Transverse colon (tissue), 4 donors: ENCODE data around the gene TANK. TPM values are rescaled to one million over a fixed set of nuclear protein-coding genes. Genes with fewer than 3 reads are reported as not detected.

Source experiments
- DNase-seq: peaks from one replicate; pipeline ENCODE4 v3.0.0-alpha.2; 2019
- H3K27ac ChIP-seq, 4 donors: fragments of 200-600 bp; sonication (generic); 2 replicates each; pipeline ENCODE4 v1.5.1; 2016 to 2018; ENCODE audit warnings: inconsistent platforms in 4 of 4
- H3K27me3 ChIP-seq: fragments of 200-600 bp; sonication (generic); 2 replicates; pipeline ENCODE4 v1.5.1; 2017; ENCODE audit warnings: inconsistent platforms
- H3K36me3 ChIP-seq, 4 donors: fragments of 200-600 bp; sonication (generic); 2 replicates each; pipeline ENCODE4 v1.5.1; 2017 to 2019; ENCODE audit warnings: inconsistent platforms in 4 of 4
- H3K4me1 ChIP-seq, 4 donors: fragments of 200-600 bp; sonication (generic); 2 replicates each; pipeline ENCODE4 v1.5.1; 2017 to 2020; ENCODE audit warnings: inconsistent platforms in 4 of 4
- H3K4me3 ChIP-seq, 4 donors: fragments of 200-600 bp; sonication (generic); 1 replicate in 1 of 4; 2 replicates in 3 of 4; pipeline versions ENCODE4 v1.5.1 to v1.6.1; 2017 to 2019; ENCODE audit warnings: inconsistent platforms in 4 of 4
- H3K9me3 ChIP-seq, 2 donors: fragments of 200-600 bp; sonication (generic); 2 replicates each; pipeline ENCODE4 v1.5.1; 2017 to 2019; ENCODE audit warnings: inconsistent platforms in 2 of 2
- EP300 ChIP-seq: sonication (generic); formaldehyde crosslinking; IDR thresholded peaks from one replicate; pipeline ENCODE4 v1.6.1; 2017; ENCODE audit warnings: antibody characterized with exemption, low read depth
- POLR2A ChIP-seq: fragments of 450-650 bp; IDR thresholded peaks from one replicate; pipeline ENCODE4 v1.6.1; 2016; ENCODE audit warnings: antibody characterized with exemption, mild to moderate bottlenecking, moderate library complexity
- POLR2AphosphoS5 ChIP-seq, 3 donors: sonication (generic); formaldehyde crosslinking; IDR thresholded peaks; one replicate each; pipeline ENCODE4 v1.6.1; 2016; ENCODE audit warnings: antibody characterized with exemption in 3 of 3
- WGBS, 2 donors: methylation state at CpG; one replicate each; pipeline ENCODE4 v1.1.5; 2018; ENCODE audit warnings: low coverage in 1 of 2; 5-methylcytosine and 5-hydroxymethylcytosine counted together
- in situ Hi-C, 4 donors: fragments of 200-750 bp; cut with MboI; loops; one replicate each; pipeline versions ENCODE4 v1.15.0 to v1.15.1; 2017; ENCODE audit warnings: low sequenced_read_pairs in 3 of 4, low pct_ligation_motif_present in 1 of 4, low pct_unique_long_range_greater_than_20kb in 1 of 4
- intact Hi-C: fragments of 100-400 bp; cut with DNase I; formaldehyde crosslinking; loops from one replicate; pipeline ENCODE4 v1.15.1; 2023; ENCODE audit warnings: low total_unique reads
- total RNA-seq, 4 donors: library from RNA; depleted of rRNA; stranded (reverse); fragments of >200 nt; gene quantifications; one replicate each; pipeline ENCODE4 v1.1.0, GENCODE V29; 2016
- TF ChIP-seq, protein P1 (sequence below), 5 experiments: fragments of 200-600 bp in 3 of 5; fragments of 450-650 bp in 2 of 5; sonication (generic) in 3 of 5; IDR thresholded peaks; 1 replicate in 2 of 5; 2 replicates in 3 of 5; pipeline ENCODE4 v1.5.1; 2016 to 2017; ENCODE audit warnings: antibody characterized with exemption in 5 of 5, inconsistent platforms in 3 of 5, mild to moderate bottlenecking in 2 of 5, moderate library complexity in 1 of 5

The TANK gene
- total RNA-seq, 4 donors from 2014 or later = 35.0 to 107 (median 58.0) TPM

DNA sequence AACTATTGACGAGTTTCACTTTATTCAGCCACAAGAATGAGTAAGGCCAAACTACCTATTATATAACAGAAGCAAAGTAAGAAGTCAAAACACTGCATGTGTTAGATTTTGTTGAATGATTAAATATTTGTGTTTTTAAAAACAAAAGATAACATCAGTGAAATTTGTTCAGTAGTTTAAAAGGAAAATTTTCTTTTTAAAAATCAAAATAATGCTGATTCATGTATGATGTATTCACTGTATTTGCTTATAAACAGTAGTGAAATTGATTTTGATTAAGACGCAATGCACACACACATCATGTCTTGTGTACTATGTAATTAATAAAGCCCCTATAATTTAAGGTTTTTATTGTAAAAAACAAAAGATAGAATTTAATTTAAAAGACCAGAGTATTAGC is 74.4 kb downstream of the TANK start:
- no peak for DNase-seq
- 83 to 85% methylated on average over 2 of the region's 2 CpGs for WGBS, 2 donors
- Histone ChIP-seq H3K4me1 (peaks cover 3 to 18% (median 8%) of the 10 kb centered on the region in 4 donors), H3K9me3 (no peaks in the 10 kb centered on the region), H3K36me3 (peaks cover 0 to 20% (median 3%) of the 10 kb centered on the region in 4 donors), H3K27ac (no peak overlapping the region), H3K27me3 (no peaks in the 10 kb centered on the region), H3K4me3 (no peak overlapping the region)
- TF ChIP-seq EP300 (no peak), POLR2A (no peak), POLR2AphosphoS5 (IDR thresholded peaks at IDR 0.05) (no peak)
- TF ChIP-seq, protein P1, sequence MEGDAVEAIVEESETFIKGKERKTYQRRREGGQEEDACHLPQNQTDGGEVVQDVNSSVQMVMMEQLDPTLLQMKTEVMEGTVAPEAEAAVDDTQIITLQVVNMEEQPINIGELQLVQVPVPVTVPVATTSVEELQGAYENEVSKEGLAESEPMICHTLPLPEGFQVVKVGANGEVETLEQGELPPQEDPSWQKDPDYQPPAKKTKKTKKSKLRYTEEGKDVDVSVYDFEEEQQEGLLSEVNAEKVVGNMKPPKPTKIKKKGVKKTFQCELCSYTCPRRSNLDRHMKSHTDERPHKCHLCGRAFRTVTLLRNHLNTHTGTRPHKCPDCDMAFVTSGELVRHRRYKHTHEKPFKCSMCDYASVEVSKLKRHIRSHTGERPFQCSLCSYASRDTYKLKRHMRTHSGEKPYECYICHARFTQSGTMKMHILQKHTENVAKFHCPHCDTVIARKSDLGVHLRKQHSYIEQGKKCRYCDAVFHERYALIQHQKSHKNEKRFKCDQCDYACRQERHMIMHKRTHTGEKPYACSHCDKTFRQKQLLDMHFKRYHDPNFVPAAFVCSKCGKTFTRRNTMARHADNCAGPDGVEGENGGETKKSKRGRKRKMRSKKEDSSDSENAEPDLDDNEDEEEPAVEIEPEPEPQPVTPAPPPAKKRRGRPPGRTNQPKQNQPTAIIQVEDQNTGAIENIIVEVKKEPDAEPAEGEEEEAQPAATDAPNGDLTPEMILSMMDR (IDR thresholded peaks at IDR 0.05) = no peak
- intact Hi-C loops (no loop called here), in situ Hi-C loops (no loop called here)

DNA sequence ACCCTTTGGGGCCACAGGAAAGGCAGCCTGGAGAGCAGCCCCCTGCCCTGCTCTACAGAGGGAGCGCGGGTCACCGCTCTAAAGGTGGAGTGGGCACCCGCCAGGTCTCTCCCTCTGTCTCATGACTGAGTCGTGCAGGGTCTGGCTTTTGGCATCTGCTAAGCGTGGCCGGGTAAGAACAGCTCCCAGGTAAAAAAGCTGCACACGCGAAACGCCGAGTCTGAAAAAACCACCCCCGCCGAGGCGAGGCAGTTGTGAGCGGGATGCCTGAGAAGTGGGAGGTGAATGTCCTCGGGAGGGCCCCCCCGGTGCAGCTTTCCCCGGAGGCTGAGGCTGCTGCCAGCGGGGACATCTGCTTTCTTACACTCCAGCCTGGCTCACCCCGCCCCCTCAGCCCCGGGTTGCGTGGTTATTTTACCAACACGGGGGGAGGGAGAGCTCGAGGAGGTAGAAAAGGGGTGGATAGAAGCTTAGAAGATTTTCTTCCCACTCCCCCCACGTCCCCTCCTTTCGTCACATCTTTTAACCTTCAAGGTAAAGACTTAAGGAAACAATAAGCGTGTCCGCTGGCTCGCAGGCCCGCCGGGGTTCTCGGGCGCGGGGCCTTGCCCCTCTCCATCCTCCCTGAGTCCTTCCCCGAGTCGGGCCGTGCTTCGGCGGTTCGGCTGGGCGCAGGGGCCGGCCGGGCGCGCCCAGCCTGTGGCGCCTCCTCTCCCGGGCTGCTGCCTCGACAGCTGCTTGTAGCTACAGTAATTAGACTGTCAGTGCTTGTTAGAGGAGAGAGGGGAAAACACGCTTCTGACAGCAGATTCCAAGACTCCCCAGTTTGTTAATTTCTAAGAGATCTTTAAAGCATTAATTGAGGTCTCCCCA is 77.4 kb downstream of the TANK start:
- peaks cover 0 to 5% (median 0%) of the 10 kb centered on the region in 4 donors for H3K36me3 ChIP-seq
- peaks cover 3 to 18% (median 8%) of the 10 kb centered on the region in 4 donors for H3K4me1 ChIP-seq
- TF ChIP-seq POLR2AphosphoS5 (IDR thresholded peaks at IDR 0.05) = peak in 1 of 3 donors; percentile 13
- no peak for TF ChIP-seq POLR2A
- 5% methylated on average over 46 of the region's 49 CpGs; no CpG with 5 or more reads in 1 of the 2 donors for WGBS, 2 donors
- H3K27me3 ChIP-seq = no peaks in the 10 kb centered on the region
- peak overlapping the region; percentile 22 to 60 (median 48) for H3K4me3 ChIP-seq
- in situ Hi-C loops = no loop called here
- peak overlapping the region; percentile 24 to 62 (median 50) for H3K27ac ChIP-seq
- no peaks in the 10 kb centered on the region for H3K9me3 ChIP-seq
- intact Hi-C loops = no loop called here
- peak; percentile 62 for DNase-seq

DNA sequence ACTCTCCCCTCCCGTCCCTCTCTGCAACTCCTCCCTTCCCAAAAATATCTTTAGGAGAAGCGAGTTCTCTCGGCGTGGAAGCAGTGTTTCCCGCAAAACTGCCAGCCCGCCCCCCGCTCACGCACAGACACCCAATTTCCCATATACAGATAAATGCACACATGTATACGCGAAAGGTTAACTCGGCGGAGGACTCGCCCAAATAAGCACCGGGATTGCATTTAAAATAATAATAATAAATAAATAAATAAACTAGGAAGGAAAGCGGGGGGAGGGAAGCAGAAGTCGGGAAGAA is 78.0 kb downstream of the TANK start:
- H3K27me3 ChIP-seq = no peaks in the 10 kb centered on the region
- in situ Hi-C loops (no loop called here), intact Hi-C loops (no loop called here)
- peak overlapping the region; percentile 24 to 62 (median 54) for H3K27ac ChIP-seq
- no peak for DNase-seq
- H3K9me3 ChIP-seq = no peaks in the 10 kb centered on the region
- H3K4me1 ChIP-seq = peaks cover 3 to 18% (median 8%) of the 10 kb centered on the region in 4 donors
- WGBS, 2 donors = 2 to 3% methylated on average over 8 to 16 of the region's 16 CpGs
- TF ChIP-seq EP300 (no peak), POLR2A (no peak), POLR2AphosphoS5 (IDR thresholded peaks at IDR 0.05) (no peak)
- TF ChIP-seq, protein P1 (IDR thresholded peaks at IDR 0.05) = no peak
- H3K4me3 ChIP-seq = peak overlapping the region; percentile 22 to 60 (median 48)
- peaks cover 0 to 5% (median 0%) of the 10 kb centered on the region in 4 donors for H3K36me3 ChIP-seq

DNA sequence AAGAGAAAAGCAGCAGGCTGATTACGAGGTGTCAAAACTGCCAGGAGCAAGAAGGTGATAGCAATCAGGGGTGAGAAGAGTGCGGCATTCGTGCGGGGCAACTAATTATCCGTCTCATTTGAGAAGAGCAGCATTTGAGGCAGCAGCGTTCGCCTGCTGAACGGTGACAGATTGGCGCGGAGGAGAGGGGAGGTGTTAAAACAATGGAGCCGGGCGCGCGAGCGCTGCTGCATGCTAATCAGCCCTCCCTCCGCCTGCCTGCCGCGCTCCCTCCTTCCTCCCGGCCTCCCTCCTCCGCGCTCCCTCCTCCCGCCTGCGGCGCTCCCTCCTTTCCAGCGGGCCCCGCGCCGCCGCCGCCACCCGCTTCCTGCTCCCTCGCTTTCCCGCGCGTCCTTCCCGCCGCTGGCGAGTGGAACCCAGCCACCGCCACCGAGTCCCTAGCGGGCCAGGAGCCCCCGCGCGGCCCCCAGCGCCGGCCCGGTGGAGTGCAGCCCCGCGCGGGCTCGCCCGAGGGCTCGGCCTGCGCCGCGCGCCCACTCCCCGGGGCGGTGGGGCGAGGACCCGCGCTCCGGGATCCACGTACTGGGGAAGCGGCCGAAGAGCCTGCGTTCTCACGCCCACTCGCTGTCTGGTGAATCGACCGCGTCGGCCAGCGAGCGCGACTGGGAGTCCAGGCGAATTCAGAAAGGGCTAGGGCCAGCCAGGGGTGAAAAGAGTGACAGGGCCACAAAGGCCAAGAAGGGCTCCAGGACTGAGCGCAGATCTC is 78.5 kb downstream of the TANK start:
- WGBS, 2 donors = 0 to 12% methylated on average over 3 to 72 of the region's 78 CpGs
- Histone ChIP-seq H3K36me3 (peaks cover 0 to 5% (median 0%) of the 10 kb centered on the region in 4 donors), H3K4me1 (peaks cover 3 to 18% (median 8%) of the 10 kb centered on the region in 4 donors), H3K4me3 (peak overlapping the region; percentile 22 to 60 (median 48)), H3K27ac (peak overlapping the region; percentile 24 to 62 (median 54)), H3K27me3 (no peaks in the 10 kb centered on the region), H3K9me3 (no peaks in the 10 kb centered on the region)
- DNase-seq = peak; percentile 61
- intact Hi-C loops (no loop called here), in situ Hi-C loops (no loop called here)
- TF ChIP-seq POLR2A (no peak), EP300 (no peak), POLR2AphosphoS5 (IDR thresholded peaks at IDR 0.05) (no peak)
- TF ChIP-seq, protein P1 (IDR thresholded peaks at IDR 0.05) = no peak
